ENCODE data around the gene AGBL1. TPM values are rescaled to one million over a fixed set of nuclear protein-coding genes. Genes with fewer than 3 reads are reported as not detected.

AGBL1 gene
- total RNA-seq, 4 donors from 2014 or later: 0.32 to 0.40 TPM; not detected in 2

DNA sequence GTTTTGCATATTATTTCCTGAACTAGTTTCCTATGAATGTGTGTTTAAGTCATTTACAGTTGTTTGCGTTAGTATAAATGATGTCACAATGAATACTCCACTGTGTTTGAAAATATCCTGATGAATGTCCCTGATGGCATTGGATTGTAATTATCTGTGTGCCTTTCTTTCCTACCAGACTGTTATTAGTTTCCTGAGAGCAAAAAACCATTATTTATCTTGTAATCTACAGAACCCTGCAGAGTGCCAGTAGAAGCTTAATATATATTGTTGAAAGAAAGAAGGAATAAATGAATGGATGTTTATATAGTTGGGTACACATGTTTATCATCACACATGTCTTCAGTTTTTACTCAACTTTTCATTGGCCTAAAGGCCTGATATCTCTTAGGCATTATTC is 312.6 kb downstream of the AGBL1 start:
- no peaks in the 10 kb centered on the region for H3K27me3 ChIP-seq
- in situ Hi-C loops (cut with MboI; ENCODE audit: low pct_ligation_motif_present in 1 of 4, low pct_unique_long_range_greater_than_20kb in 1 of 4, low sequenced_read_pairs in 3 of 4): no loop called here
- no peak for DNase-seq
- no peaks in the 10 kb centered on the region for H3K4me1 ChIP-seq
- H3K27ac ChIP-seq: no peak overlapping the region
- no peaks in the 10 kb centered on the region for H3K9me3 ChIP-seq
- no peak for TF ChIP-seq CTCF (IDR thresholded peaks at IDR 0.05)
- no peak for TF ChIP-seq POLR2A (IDR thresholded peaks at IDR 0.05)
- no peak for TF ChIP-seq POLR2AphosphoS5 (IDR thresholded peaks at IDR 0.05)
- no peak for TF ChIP-seq EP300 (IDR thresholded peaks at IDR 0.05; ENCODE audit: low read depth)
- no peak overlapping the region for H3K4me3 ChIP-seq
- H3K36me3 ChIP-seq: no peaks in the 10 kb centered on the region
- 64 to 89% methylated on average over 1 of the region's 1 CpG for WGBS, 2 donors (ENCODE audit: low coverage in 1 of 2)
- intact Hi-C loops (cut with DNase I; ENCODE audit: low total_unique reads): no loop called here

- 52 to 75% methylated on average over 2 of the region's 2 CpGs for WGBS, 2 donors (ENCODE audit: low coverage in 1 of 2)
Observed at GRCh38 chr15:86392874-86393273, 313.2 kb downstream of the AGBL1 start.

GRCh38 chr15:86394866-86395265 is 315.2 kb downstream of the AGBL1 start:
- Histone ChIP-seq H3K36me3 (no peaks in the 10 kb centered on the region), H3K4me3 (no peak overlapping the region), H3K9me3 (no peaks in the 10 kb centered on the region), H3K4me1 (no peaks in the 10 kb centered on the region), H3K27me3 (no peaks in the 10 kb centered on the region), H3K27ac (no peak overlapping the region)
- TF ChIP-seq CTCF (IDR thresholded peaks at IDR 0.05): no peak
- TF ChIP-seq EP300 (IDR thresholded peaks at IDR 0.05; ENCODE audit: low read depth): no peak
- TF ChIP-seq POLR2A (IDR thresholded peaks at IDR 0.05): no peak
- no peak for TF ChIP-seq POLR2AphosphoS5 (IDR thresholded peaks at IDR 0.05)
- intact Hi-C loops (cut with DNase I; ENCODE audit: low total_unique reads) (no loop called here), in situ Hi-C loops (cut with MboI; ENCODE audit: low pct_ligation_motif_present in 1 of 4, low pct_unique_long_range_greater_than_20kb in 1 of 4, low sequenced_read_pairs in 3 of 4) (no loop called here)
- DNase-seq: no peak
- 96 to 100% methylated on average over 1 of the region's 1 CpG for WGBS, 2 donors (ENCODE audit: low coverage in 1 of 2)

More at GRCh38 chr15:86392874-86393273, 313.2 kb downstream of the AGBL1 start:
- intact Hi-C loops (cut with DNase I; ENCODE audit: low total_unique reads) (no loop called here), in situ Hi-C loops (cut with MboI; ENCODE audit: low pct_ligation_motif_present in 1 of 4, low pct_unique_long_range_greater_than_20kb in 1 of 4, low sequenced_read_pairs in 3 of 4) (no loop called here)
- no peak overlapping the region for H3K4me3 ChIP-seq
- no peaks in the 10 kb centered on the region for H3K36me3 ChIP-seq
- no peaks in the 10 kb centered on the region for H3K9me3 ChIP-seq
- DNase-seq: no peak
- no peak overlapping the region for H3K27ac ChIP-seq
- H3K27me3 ChIP-seq: no peaks in the 10 kb centered on the region
- TF ChIP-seq POLR2AphosphoS5 (IDR thresholded peaks at IDR 0.05): no peak
- TF ChIP-seq EP300 (IDR thresholded peaks at IDR 0.05; ENCODE audit: low read depth): no peak
- no peak for TF ChIP-seq POLR2A (IDR thresholded peaks at IDR 0.05)
- TF ChIP-seq CTCF (IDR thresholded peaks at IDR 0.05): no peak
- no peaks in the 10 kb centered on the region for H3K4me1 ChIP-seq

DNA sequence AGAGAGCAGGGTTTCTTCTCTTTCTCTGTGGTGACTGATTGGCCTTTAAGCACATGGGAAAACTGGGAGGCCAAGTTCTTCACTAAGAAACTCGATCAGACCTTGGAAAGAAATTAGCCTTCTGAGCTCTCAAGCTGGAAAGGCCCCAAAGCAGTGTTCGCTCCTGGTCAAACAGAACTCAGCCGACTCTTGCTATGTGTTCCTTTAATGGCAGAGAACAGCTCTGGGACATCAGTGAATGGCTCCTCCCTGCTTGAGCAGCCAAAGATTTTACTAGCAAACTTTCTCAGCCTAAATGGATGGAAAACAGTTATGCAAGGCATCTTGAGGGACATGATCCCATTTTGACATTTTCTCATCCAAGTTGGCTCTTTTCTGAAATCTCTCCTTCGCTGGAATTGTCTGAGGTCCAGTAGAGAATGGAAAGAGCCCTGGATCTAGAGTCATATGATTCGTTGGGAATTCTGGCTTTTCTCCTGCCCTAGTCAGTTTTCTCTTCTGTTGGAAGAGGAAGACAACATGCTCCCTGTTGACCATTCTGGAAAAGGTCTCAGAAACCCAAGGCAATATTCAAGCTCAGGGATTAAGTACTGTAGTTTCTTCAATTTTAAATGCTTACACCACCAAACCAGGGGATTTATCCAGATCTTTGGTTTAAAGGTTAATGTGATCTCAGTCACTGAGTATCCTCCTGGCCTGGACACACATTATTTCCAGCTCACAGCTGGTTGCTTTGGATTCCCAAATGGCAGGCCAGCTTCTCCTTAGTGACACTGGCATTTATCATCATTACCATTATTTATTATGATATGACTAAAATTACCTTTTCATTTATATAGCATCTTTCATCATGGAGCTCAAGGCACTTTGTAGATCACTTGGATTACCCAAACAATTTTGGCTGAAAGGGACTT is 319.6 kb downstream of the AGBL1 start:
- no peaks in the 10 kb centered on the region for H3K36me3 ChIP-seq
- TF ChIP-seq POLR2AphosphoS5 (IDR thresholded peaks at IDR 0.05): no peak
- no peak for TF ChIP-seq POLR2A (IDR thresholded peaks at IDR 0.05)
- TF ChIP-seq CTCF (IDR thresholded peaks at IDR 0.05): no peak
- no peak for TF ChIP-seq EP300 (IDR thresholded peaks at IDR 0.05; ENCODE audit: low read depth)
- in situ Hi-C loops (cut with MboI; ENCODE audit: low pct_ligation_motif_present in 1 of 4, low pct_unique_long_range_greater_than_20kb in 1 of 4, low sequenced_read_pairs in 3 of 4): no loop called here
- H3K27ac ChIP-seq: no peak overlapping the region
- H3K9me3 ChIP-seq: no peaks in the 10 kb centered on the region
- no peaks in the 10 kb centered on the region for H3K4me1 ChIP-seq
- intact Hi-C loops (cut with DNase I; ENCODE audit: low total_unique reads): no loop called here
- DNase-seq: no peak
- H3K4me3 ChIP-seq: no peak overlapping the region
- no peaks in the 10 kb centered on the region for H3K27me3 ChIP-seq
- WGBS, 2 donors (ENCODE audit: low coverage in 1 of 2): 55 to 56% methylated on average over 2 to 5 of the region's 5 CpGs

Data from transverse colon (tissue), 4 donors.